H9 (cell line): ENCODE results near the gene HIKESHI. TPM values are rescaled to one million over a fixed set of nuclear protein-coding genes. Genes with fewer than 3 reads are reported as not detected.

Experiments used
- DNase-seq: peaks from one replicate; pipeline ENCODE4 v3.0.0-alpha.2; 2017
- H2AFZ ChIP-seq: one replicate; pipeline ENCODE4 v1.6.1; 2013; ENCODE audit warnings: mild to moderate bottlenecking, low read length, control low read depth, moderate library complexity
- H2AK5ac ChIP-seq: 2 replicates; pipeline ENCODE4 v1.6.1; 2013; ENCODE audit warnings: low read length, control low read depth, mixed read lengths; ENCODE audit not compliant: insufficient read length
- H2BK120ac ChIP-seq: one replicate; pipeline ENCODE4 v1.6.1; 2013; ENCODE audit warnings: low read depth, mild to moderate bottlenecking, low read length, control low read depth, inconsistent platforms; ENCODE audit not compliant: poor library complexity, severe bottlenecking
- H2BK12ac ChIP-seq: 2 replicates; pipeline ENCODE4 v1.6.1; 2013; ENCODE audit warnings: low read length, control low read depth, mixed read lengths, low read depth; ENCODE audit not compliant: insufficient read length
- H2BK15ac ChIP-seq: 2 replicates; pipeline ENCODE4 v1.6.1; 2013; ENCODE audit warnings: low read depth, low read length, control low read depth
- H2BK20ac ChIP-seq: one replicate; pipeline ENCODE4 v1.6.1; 2013; ENCODE audit warnings: low read depth, mild to moderate bottlenecking, low read length, control low read depth, inconsistent platforms; ENCODE audit not compliant: poor library complexity, severe bottlenecking
- H2BK5ac ChIP-seq: 2 replicates; pipeline ENCODE4 v1.6.1; 2013; ENCODE audit warnings: low read length, control low read depth, mixed read lengths; ENCODE audit not compliant: insufficient read length
- H3K14ac ChIP-seq: 2 replicates; pipeline ENCODE4 v1.6.1; 2013; ENCODE audit warnings: low read length, control low read depth; ENCODE audit not compliant: insufficient read depth
- H3K18ac ChIP-seq: 2 replicates; pipeline ENCODE4 v1.6.1; 2013; ENCODE audit warnings: low read depth, mild to moderate bottlenecking, mixed read lengths, low read length, control low read depth; ENCODE audit not compliant: insufficient read length
- H3K23ac ChIP-seq: 2 replicates; pipeline ENCODE4 v1.6.1; 2013; ENCODE audit warnings: low read length, control low read depth, mixed read lengths, low read depth; ENCODE audit not compliant: insufficient read length
- H3K23me2 ChIP-seq: 2 replicates; pipeline ENCODE4 v1.6.1; 2013; ENCODE audit warnings: low read depth, mild to moderate bottlenecking, mixed read lengths, low read length, control low read depth; ENCODE audit not compliant: insufficient read length, poor library complexity, severe bottlenecking
- H3K27ac ChIP-seq: 2 replicates; pipeline ENCODE4 v1.5.1; 2013; ENCODE audit warnings: low read length, control low read depth, mixed read lengths, low read depth; ENCODE audit not compliant: insufficient read length
- H3K27me3 ChIP-seq: 2 replicates; pipeline ENCODE4 v1.6.1; 2013; ENCODE audit warnings: low read length, control low read depth, inconsistent platforms; ENCODE audit not compliant: insufficient read depth
- H3K4ac ChIP-seq: 2 replicates; pipeline ENCODE4 v1.6.1; 2013; ENCODE audit warnings: low read depth, mild to moderate bottlenecking, control low read depth, inconsistent platforms, low read length, moderate library complexity
- H3K4me1 ChIP-seq: 2 replicates; pipeline ENCODE4 v1.6.1; 2013; ENCODE audit warnings: low read length, control low read depth, inconsistent platforms; ENCODE audit not compliant: insufficient read depth
- H3K4me2 ChIP-seq: 2 replicates; pipeline ENCODE4 v1.6.1; 2013; ENCODE audit warnings: low read length, control low read depth, mixed read lengths; ENCODE audit not compliant: insufficient read length, insufficient read depth
- H3K56ac ChIP-seq: 2 replicates; pipeline ENCODE4 v1.6.1; 2013; ENCODE audit warnings: low read depth, mild to moderate bottlenecking, mixed read lengths, low read length, control low read depth; ENCODE audit not compliant: insufficient read length
- H3K79me1 ChIP-seq: 2 replicates; pipeline ENCODE4 v1.6.1; 2013; ENCODE audit warnings: low read depth, mild to moderate bottlenecking, moderate library complexity, low read length, control low read depth, inconsistent platforms; ENCODE audit not compliant: insufficient read depth, poor library complexity, severe bottlenecking
- H3K79me2 ChIP-seq: 2 replicates; pipeline ENCODE4 v1.6.1; 2013; ENCODE audit warnings: low read length, control low read depth, inconsistent platforms; ENCODE audit not compliant: insufficient read depth
- H3K9ac ChIP-seq: 2 replicates; pipeline ENCODE4 v1.6.1; 2013; ENCODE audit warnings: low read length, control low read depth, mixed read lengths; ENCODE audit not compliant: insufficient read length; ENCODE audit errors: extremely low read depth
- H3K9me3 ChIP-seq: one replicate; pipeline ENCODE4 v1.6.1; 2013; ENCODE audit warnings: low read depth, low read length, inconsistent platforms; ENCODE audit not compliant: control insufficient read depth
- H3T11ph ChIP-seq: one replicate; pipeline ENCODE4 v1.6.1; 2013; ENCODE audit warnings: mild to moderate bottlenecking, low read length, control low read depth, inconsistent platforms
- H4K20me1 ChIP-seq: one replicate; pipeline ENCODE4 v1.6.1; 2013; ENCODE audit not compliant: control insufficient read depth, insufficient read length, insufficient read depth
- H4K5ac ChIP-seq: 2 replicates; pipeline ENCODE4 v1.6.1; 2013; ENCODE audit warnings: low read depth, mild to moderate bottlenecking, mixed read lengths, low read length, control low read depth; ENCODE audit not compliant: insufficient read length
- H4K8ac ChIP-seq: replicated peaks from 2 replicates; pipeline ENCODE4 v1.6.1; 2013; ENCODE audit warnings: low read length, control low read depth, mixed read lengths, low read depth; ENCODE audit not compliant: insufficient read length
- H4K91ac ChIP-seq: 2 replicates; pipeline ENCODE4 v1.6.1; 2013; ENCODE audit warnings: low read depth, mild to moderate bottlenecking, moderate library complexity, mixed read lengths, low read length, control low read depth; ENCODE audit not compliant: insufficient read length
- H3K27ac Mint-ChIP-seq, 3 experiments: 2 replicates in 2 of 3; 3 replicates in 1 of 3; pipeline ENCODE4 v1.8.0; 2020 to 2021; ENCODE audit warnings: mixed read lengths in 3 of 3, mild to moderate bottlenecking in 1 of 3, moderate library complexity in 1 of 3
- H3K27me3 Mint-ChIP-seq: 2 replicates; pipeline ENCODE4 v1.8.0; 2021; ENCODE audit warnings: low read depth, mild to moderate bottlenecking, moderate library complexity, mixed read lengths
- H3K36me3 Mint-ChIP-seq, 3 experiments: 2 replicates in 2 of 3; 3 replicates in 1 of 3; pipeline ENCODE4 v1.8.0; 2020 to 2021; ENCODE audit warnings: low read depth in 3 of 3, mixed read lengths in 3 of 3; ENCODE audit not compliant: insufficient read depth in 1 of 3
- H3K4me1 Mint-ChIP-seq, 2 experiments: 2 replicates each; pipeline ENCODE4 v1.8.0; 2020; ENCODE audit warnings: mixed read lengths in 2 of 2
- H3K4me3 Mint-ChIP-seq, 2 experiments: 2 replicates in 1 of 2; 3 replicates in 1 of 2; pipeline ENCODE4 v1.8.0; 2020 to 2021; ENCODE audit warnings: mild to moderate bottlenecking in 2 of 2, mixed read lengths in 2 of 2, moderate library complexity in 1 of 2
- H3K9me3 Mint-ChIP-seq, 2 experiments: 2 replicates in 1 of 2; 3 replicates in 1 of 2; pipeline ENCODE4 v1.8.0; 2020; ENCODE audit warnings: mild to moderate bottlenecking in 2 of 2, mixed read lengths in 2 of 2, moderate library complexity in 1 of 2
- CTCF ChIP-seq: fragments of 200-600 bp; sonication (generic); conservative IDR thresholded peaks from 3 replicates; pipeline ENCODE4 v1.8.0; 2021; ENCODE audit warnings: antibody characterized with exemption, mild to moderate bottlenecking
- total RNA-seq: library from RNA; stranded (reverse); gene quantifications from 2 replicates; pipeline ENCODE4 v1.2.1, GENCODE V29; 2021

HIKESHI gene
- total RNA-seq, 1 experiment from 2014 or later: 54.1 TPM

DNA sequence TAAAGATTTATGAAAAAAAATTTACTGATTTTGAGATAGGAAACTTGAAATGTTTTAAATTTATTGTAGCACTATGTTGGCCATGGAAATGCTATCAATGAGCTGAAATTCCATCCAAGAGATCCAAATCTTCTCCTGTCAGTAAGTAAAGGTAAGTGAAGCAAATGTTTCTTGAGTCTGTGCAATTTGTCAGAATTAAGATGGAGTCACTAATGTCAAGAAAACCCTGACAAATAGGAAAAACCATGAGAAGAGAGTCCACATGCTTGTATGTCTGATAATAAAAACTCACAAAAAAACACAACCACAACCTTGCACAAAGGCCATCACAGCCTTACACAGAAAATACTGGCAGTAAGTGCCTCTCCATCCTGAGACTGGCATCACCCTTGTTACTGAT is 44.6 kb upstream of the HIKESHI start:
- H4K5ac ChIP-seq: no peak overlapping the region
- no peak overlapping the region for H3K27ac ChIP-seq
- no peak overlapping the region for H3K56ac ChIP-seq
- H3T11ph ChIP-seq: no peak overlapping the region
- no peak overlapping the region for H2BK15ac ChIP-seq
- H3K4me3 Mint-ChIP-seq: no peak overlapping the region
- H3K23ac ChIP-seq: no peak overlapping the region
- no peak overlapping the region; a peak in 1 of 7 replicates for H3K27ac Mint-ChIP-seq
- no peaks in the 10 kb centered on the region for H3K79me2 ChIP-seq
- H3K4ac ChIP-seq: no peak overlapping the region
- H4K91ac ChIP-seq: no peak overlapping the region
- 0 out of 4 replicates have a peak, but pooled peaks cover 0 to 2% of the 10 kb centered on the region in 2 experiments for H3K4me1 Mint-ChIP-seq
- no peaks in the 10 kb centered on the region for H3K27me3 Mint-ChIP-seq
- peaks cover 3% of the 10 kb centered on the region for H3K79me1 ChIP-seq
- TF ChIP-seq CTCF: no peak
- H2BK120ac ChIP-seq: no peak overlapping the region
- no peak overlapping the region for H2BK12ac ChIP-seq
- H3K9me3 ChIP-seq: no peaks in the 10 kb centered on the region
- H3K18ac ChIP-seq: no peak overlapping the region
- no peak overlapping the region for H2AFZ ChIP-seq
- H3K36me3 Mint-ChIP-seq: peaks cover 14 to 40% (median 33%) of the 10 kb centered on the region in 3 experiments; a peak in 6 of 7 replicates
- H4K8ac ChIP-seq: no peak overlapping the region
- H3K14ac ChIP-seq: no peak overlapping the region
- H3K4me1 ChIP-seq: no peaks in the 10 kb centered on the region
- no peak overlapping the region for H3K4me2 ChIP-seq
- H3K9ac ChIP-seq: no peak overlapping the region
- H3K9me3 Mint-ChIP-seq: no peaks in the 10 kb centered on the region
- no peak overlapping the region for H2BK5ac ChIP-seq
- no peak for DNase-seq
- no peaks in the 10 kb centered on the region for H3K23me2 ChIP-seq
- no peak overlapping the region for H2AK5ac ChIP-seq
- H2BK20ac ChIP-seq: no peak overlapping the region
- H4K20me1 ChIP-seq: no peaks in the 10 kb centered on the region
- H3K27me3 ChIP-seq: no peaks in the 10 kb centered on the region
